PC-3 (cell line): ENCODE data around the gene BNIP1. TPM values are rescaled to one million over a fixed set of nuclear protein-coding genes. Genes with fewer than 3 reads are reported as not detected.

Experiments used
- ATAC-seq: fragments of 200-7000 bp; cut with Tn5 transposase; 2 replicates; pipeline ENCODE4 v1.9.1; 2020; ENCODE audit warnings: mild to moderate bottlenecking, moderate library complexity
- BruUV-seq: library from RNA; stranded (reverse); fragments of 400-500 nt; replicated peaks from 2 replicates; lab custom pipeline; 2021; lab: Mats Ljungman, UMichigan
- CTCF ChIA-PET: fragments of 300-600 bp; sonication (Branson Sonifier 250); formaldehyde crosslinking; loops from one replicate; lab custom pipeline; 2022; ENCODE audit warnings: antibody characterized with exemption; lab: Charles Lee
- POLR2A ChIA-PET: fragments of 300-600 bp; sonication (Branson Sonifier 250); formaldehyde crosslinking; loops from one replicate; lab custom pipeline; 2022; ENCODE audit warnings: antibody characterized with exemption; ENCODE audit not compliant: unreplicated experiment; lab: Charles Lee
- DNase-seq: peaks from one replicate; pipeline ENCODE4 v3.0.0-alpha.2; 2015
- H2AFZ ChIP-seq: fragments of 300-600 bp; sonication (generic); 2 replicates; pipeline ENCODE4 v1.6.0; 2016; ENCODE audit warnings: antibody characterized with exemption, low read length
- H3F3A ChIP-seq: fragments of 300-600 bp; sonication (generic); one replicate; pipeline ENCODE4 v1.6.0; 2017; ENCODE audit warnings: antibody characterized with exemption, low read length, control low read depth, mild to moderate bottlenecking; ENCODE audit not compliant: unreplicated experiment
- H3K27ac ChIP-seq: fragments of 300-600 bp; sonication (generic); 2 replicates; pipeline ENCODE4 v1.5.1; 2016; ENCODE audit warnings: mild to moderate bottlenecking, low read length
- H3K27me3 ChIP-seq: fragments of 300-600 bp; sonication (generic); 2 replicates; pipeline ENCODE4 v1.6.1; 2016; ENCODE audit warnings: low read length, mixed read lengths
- H3K36me3 ChIP-seq: fragments of 300-600 bp; sonication (generic); 2 replicates; pipeline ENCODE4 v1.6.1; 2016; ENCODE audit warnings: low read depth, mixed run types, low read length, mixed read lengths
- H3K4me1 ChIP-seq: fragments of 300-600 bp; sonication (generic); 2 replicates; pipeline ENCODE4 v1.5.1; 2016; ENCODE audit warnings: low read length; ENCODE audit not compliant: insufficient read depth
- H3K4me2 ChIP-seq: fragments of 300-600 bp; sonication (generic); 2 replicates; pipeline ENCODE4 v1.6.0; 2016; ENCODE audit warnings: low read length
- H3K4me3 ChIP-seq: fragments of 300-600 bp; sonication (generic); 2 replicates; pipeline ENCODE4 v1.5.1; 2016; ENCODE audit warnings: mild to moderate bottlenecking, low read length, mixed read lengths
- H3K79me2 ChIP-seq: fragments of 300-600 bp; sonication (generic); 2 replicates; pipeline ENCODE4 v1.6.1; 2017; ENCODE audit warnings: low read length, mixed read lengths
- H3K9ac ChIP-seq: fragments of 300-600 bp; sonication (generic); 2 replicates; pipeline ENCODE4 v1.6.0; 2016; ENCODE audit warnings: mild to moderate bottlenecking, low read length
- H3K9me2 ChIP-seq: fragments of 300-600 bp; sonication (generic); replicated peaks from 2 replicates; pipeline ENCODE4 v1.6.1; 2016; ENCODE audit warnings: mixed run types, low read length, mixed read lengths
- H3K9me3 ChIP-seq: fragments of 300-600 bp; sonication (generic); 2 replicates; pipeline ENCODE4 v1.6.1; 2016; ENCODE audit warnings: low read length, mixed read lengths
- H4K20me1 ChIP-seq: fragments of 300-600 bp; sonication (generic); 2 replicates; pipeline ENCODE4 v1.6.1; 2016; ENCODE audit warnings: low read length, mixed read lengths
- EZH2 ChIP-seq: fragments of 300-600 bp; sonication (generic); IDR thresholded peaks from one replicate; pipeline ENCODE4 v1.6.1; 2017; ENCODE audit warnings: antibody characterized with exemption, mild to moderate bottlenecking, low read length; ENCODE audit not compliant: unreplicated experiment
- EZH2phosphoT487 ChIP-seq: fragments of 300-600 bp; sonication (generic); IDR thresholded peaks from 2 replicates; pipeline ENCODE4 v1.6.1; 2018; ENCODE audit warnings: mild to moderate bottlenecking, antibody characterized with exemption, low read length, borderline replicate concordance
- intact Hi-C: fragments of 100-400 bp; cut with micrococcal nuclease; formaldehyde crosslinking; loops from 2 replicates; pipeline ENCODE4 v1.9.0; 2023
- total RNA-seq: library from RNA; depleted of rRNA; stranded (reverse); fragments of >200 nt; gene quantifications from 2 replicates; pipeline ENCODE4 v1.2.3, GENCODE V29; 2014
- TF ChIP-seq, protein P1 (sequence below): fragments of 300-600 bp; sonication (generic); conservative IDR thresholded peaks from 2 replicates; pipeline ENCODE4 v1.5.1; 2017; ENCODE audit warnings: antibody characterized with exemption, low read depth, mild to moderate bottlenecking, low read length

Gene BNIP1
- total RNA-seq, 1 experiment from 2014 or later: 21.5 TPM

DNA sequence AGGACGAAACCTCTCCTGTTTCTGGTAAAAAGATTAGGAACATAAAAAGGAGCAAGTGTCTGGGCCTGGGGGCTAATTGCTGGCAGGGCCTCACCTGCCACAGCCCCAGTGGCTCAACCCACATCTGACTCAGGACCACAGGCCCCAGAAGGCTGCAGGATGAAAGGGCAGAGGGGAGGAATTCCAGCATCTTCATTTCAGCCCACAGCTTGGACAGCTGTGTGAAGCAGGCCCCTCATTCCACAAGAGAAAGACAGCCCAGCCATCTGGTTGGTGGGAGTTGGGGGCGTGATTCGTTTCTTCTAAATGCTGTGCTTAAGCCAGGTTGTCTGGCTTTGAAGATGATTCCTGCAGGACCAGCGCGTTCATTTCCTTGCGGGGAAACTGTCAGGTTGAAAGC, 61.6 kb downstream of the BNIP1 start:
- POLR2A ChIA-PET: no interaction called here
- BruUV-seq: no TSS peak
- H2AFZ ChIP-seq: no peak overlapping the region
- no peak for ATAC-seq
- H3F3A ChIP-seq: no peaks in the 10 kb centered on the region
- H3K27ac ChIP-seq: no peak overlapping the region
- no peak overlapping the region for H3K4me3 ChIP-seq
- CTCF ChIA-PET: no interaction called here
- H3K36me3 ChIP-seq: no peaks in the 10 kb centered on the region
- intact Hi-C loops: no loop called here
- H3K4me2 ChIP-seq: no peak overlapping the region
- H3K79me2 ChIP-seq: no peaks in the 10 kb centered on the region
- H3K9me3 ChIP-seq: no peaks in the 10 kb centered on the region
- H4K20me1 ChIP-seq: no peaks in the 10 kb centered on the region
- H3K9ac ChIP-seq: no peak overlapping the region
- peaks cover 15% of the 10 kb centered on the region for H3K4me1 ChIP-seq
- no peak for TF ChIP-seq EZH2phosphoT487
- TF ChIP-seq, protein P1, sequence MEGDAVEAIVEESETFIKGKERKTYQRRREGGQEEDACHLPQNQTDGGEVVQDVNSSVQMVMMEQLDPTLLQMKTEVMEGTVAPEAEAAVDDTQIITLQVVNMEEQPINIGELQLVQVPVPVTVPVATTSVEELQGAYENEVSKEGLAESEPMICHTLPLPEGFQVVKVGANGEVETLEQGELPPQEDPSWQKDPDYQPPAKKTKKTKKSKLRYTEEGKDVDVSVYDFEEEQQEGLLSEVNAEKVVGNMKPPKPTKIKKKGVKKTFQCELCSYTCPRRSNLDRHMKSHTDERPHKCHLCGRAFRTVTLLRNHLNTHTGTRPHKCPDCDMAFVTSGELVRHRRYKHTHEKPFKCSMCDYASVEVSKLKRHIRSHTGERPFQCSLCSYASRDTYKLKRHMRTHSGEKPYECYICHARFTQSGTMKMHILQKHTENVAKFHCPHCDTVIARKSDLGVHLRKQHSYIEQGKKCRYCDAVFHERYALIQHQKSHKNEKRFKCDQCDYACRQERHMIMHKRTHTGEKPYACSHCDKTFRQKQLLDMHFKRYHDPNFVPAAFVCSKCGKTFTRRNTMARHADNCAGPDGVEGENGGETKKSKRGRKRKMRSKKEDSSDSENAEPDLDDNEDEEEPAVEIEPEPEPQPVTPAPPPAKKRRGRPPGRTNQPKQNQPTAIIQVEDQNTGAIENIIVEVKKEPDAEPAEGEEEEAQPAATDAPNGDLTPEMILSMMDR: no peak
- no peak for TF ChIP-seq EZH2
- H3K9me2 ChIP-seq: no peaks in the 10 kb centered on the region
- peaks cover 14% of the 10 kb centered on the region; the same call in 1 of the 2 replicates for H3K27me3 ChIP-seq
- no peak for DNase-seq

DNA sequence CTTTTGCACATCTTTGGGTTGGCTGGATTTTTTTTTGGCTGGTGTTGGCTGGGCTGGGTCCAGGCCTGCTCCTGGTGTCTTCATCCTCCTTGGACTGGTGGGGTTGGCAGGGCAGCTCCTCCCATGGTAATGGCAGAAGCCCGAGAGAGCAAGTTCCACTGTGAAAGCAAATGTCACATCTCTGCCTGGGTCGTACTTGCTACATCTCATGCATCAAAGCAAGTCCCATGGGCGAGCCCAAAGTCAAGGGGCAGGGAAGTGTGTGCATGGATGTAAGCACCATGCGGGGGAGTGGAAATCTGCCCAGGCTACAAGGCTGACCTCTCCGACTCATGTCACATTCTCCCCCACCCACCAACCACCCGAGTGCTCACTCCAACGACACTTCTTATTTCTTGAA, 64.0 kb downstream of the BNIP1 start:
- no peaks in the 10 kb centered on the region for H3K36me3 ChIP-seq
- DNase-seq (no peak), ATAC-seq (no peak)
- no peaks in the 10 kb centered on the region for H3K4me1 ChIP-seq
- intact Hi-C loops: no loop called here
- H2AFZ ChIP-seq: no peak overlapping the region
- H3K4me3 ChIP-seq: no peak overlapping the region
- ChIA-PET CTCF (no interaction called here), POLR2A (no interaction called here)
- BruUV-seq: no TSS peak
- peaks cover 15% of the 10 kb centered on the region; the same call in 1 of the 2 replicates for H3K27me3 ChIP-seq
- no peaks in the 10 kb centered on the region for H3K9me3 ChIP-seq
- no peaks in the 10 kb centered on the region for H3F3A ChIP-seq
- no peak overlapping the region for H3K27ac ChIP-seq
- H4K20me1 ChIP-seq: no peaks in the 10 kb centered on the region
- no peak overlapping the region for H3K9ac ChIP-seq
- no peaks in the 10 kb centered on the region for H3K79me2 ChIP-seq
- TF ChIP-seq, protein P1: no peak
- TF ChIP-seq EZH2phosphoT487: no peak
- H3K9me2 ChIP-seq: no peaks in the 10 kb centered on the region
- H3K4me2 ChIP-seq: no peak overlapping the region

GRCh38 chr5:173210877-173211276, 66.5 kb downstream of the BNIP1 start:
- no peaks in the 10 kb centered on the region for H3K9me3 ChIP-seq
- intact Hi-C loops: no loop called here
- H3K9ac ChIP-seq: no peak overlapping the region
- TF ChIP-seq EZH2phosphoT487: no peak
- TF ChIP-seq, protein P1: no peak
- TF ChIP-seq EZH2: no peak
- no TSS peak for BruUV-seq
- H3K9me2 ChIP-seq: no peaks in the 10 kb centered on the region
- CTCF ChIA-PET: no interaction called here
- H2AFZ ChIP-seq: no peak overlapping the region
- H3F3A ChIP-seq: no peaks in the 10 kb centered on the region
- no peak overlapping the region for H3K4me3 ChIP-seq
- H3K27ac ChIP-seq: no peak overlapping the region
- peaks cover 14% of the 10 kb centered on the region; the same call in 1 of the 2 replicates for H3K27me3 ChIP-seq
- no peak for DNase-seq
- H4K20me1 ChIP-seq: no peaks in the 10 kb centered on the region
- no peaks in the 10 kb centered on the region for H3K36me3 ChIP-seq
- ATAC-seq: no peak
- H3K4me2 ChIP-seq: no peak overlapping the region
- H3K79me2 ChIP-seq: no peaks in the 10 kb centered on the region
- H3K4me1 ChIP-seq: no peaks in the 10 kb centered on the region
- POLR2A ChIA-PET: no interaction called here
